Measurements from ENCODE around the gene ITPR1. TPM values are rescaled to one million over a fixed set of nuclear protein-coding genes. Genes with fewer than 3 reads are reported as not detected.

ITPR1 gene
- total and polyA plus RNA-seq, 11 donors = 8.9 to 55.8 (median 19.9) TPM

- H3K27ac ChIP-seq = peak overlapping the region in 1 of 12 donors; percentile 72
- WGBS, 4 donors = 92 to 99% (median 97%) methylated on average over 3 of the region's 3 CpGs
- no peak overlapping the region for H3K4me3 ChIP-seq
- H3K36me3 ChIP-seq = peaks cover 0 to 7% (median 0%) of the 10 kb centered on the region in 9 donors
- peaks cover 0 to 64% (median 0%) of the 10 kb centered on the region in 12 donors for H3K4me1 ChIP-seq
- ATAC-seq (no peak), DNase-seq (no peak)
- H3K27me3 ChIP-seq = no peaks in the 10 kb centered on the region
- intact Hi-C loops (cut with DNase I) = no loop called here
- H3K9me3 ChIP-seq = no peaks in the 10 kb centered on the region
- no peak for TF ChIP-seq CTCF (IDR thresholded peaks at IDR 0.05)
- no peak for TF ChIP-seq POLR2A (IDR thresholded peaks at IDR 0.05)
These were observed 357.7 kb downstream of the ITPR1 start for GRCh38 chr3:4850928-4851265.

GRCh38 chr3:4852780-4853748, 359.9 kb downstream of the ITPR1 start:
- 79 to 85% (median 83%) methylated on average over 5 of the region's 5 CpGs for WGBS, 4 donors
- ATAC-seq (no peak), DNase-seq (no peak)
- no peak overlapping the region for H3K4me3 ChIP-seq
- intact Hi-C loops (cut with DNase I) = no loop called here
- H3K4me1 ChIP-seq = peaks cover 0 to 62% (median 1%) of the 10 kb centered on the region in 12 donors
- H3K27ac ChIP-seq = peak overlapping the region in 1 of 12 donors; percentile 3
- no peak for TF ChIP-seq CTCF (IDR thresholded peaks at IDR 0.05)
- no peak for TF ChIP-seq POLR2A (IDR thresholded peaks at IDR 0.05)
- H3K27me3 ChIP-seq = no peaks in the 10 kb centered on the region
- H3K36me3 ChIP-seq = no peaks in the 10 kb centered on the region
- no peaks in the 10 kb centered on the region for H3K9me3 ChIP-seq

GRCh38 chr3:4853749-4854140, 360.6 kb downstream of the ITPR1 start:
- TF ChIP-seq POLR2A (IDR thresholded peaks at IDR 0.05) (no peak), CTCF (IDR thresholded peaks at IDR 0.05) (no peak)

DNA sequence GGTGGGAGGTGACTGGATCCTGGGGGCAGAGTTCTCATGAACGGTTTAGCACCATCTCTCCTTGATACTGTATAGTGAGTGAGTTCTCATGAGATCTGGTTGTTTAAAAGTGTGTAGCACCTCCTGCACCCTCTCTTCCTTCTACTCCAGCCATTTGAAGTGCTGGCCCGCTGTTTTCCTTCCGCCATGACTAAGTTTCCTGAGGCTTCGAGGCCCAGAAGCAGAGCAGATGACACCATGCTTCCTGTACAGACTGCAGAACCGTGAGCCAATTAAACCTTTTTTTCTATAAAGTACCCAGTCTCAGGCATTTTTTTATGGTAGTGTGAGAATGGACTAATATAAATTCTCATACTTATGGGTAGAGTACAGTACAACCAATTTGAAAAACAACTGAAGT, 362.5 kb downstream of the ITPR1 start:
- intact Hi-C loops (cut with DNase I) = no loop called here
- H3K27me3 ChIP-seq = no peaks in the 10 kb centered on the region
- no peaks in the 10 kb centered on the region for H3K36me3 ChIP-seq
- H3K4me1 ChIP-seq = peaks cover 0 to 40% (median 1%) of the 10 kb centered on the region in 12 donors
- H3K27ac ChIP-seq = no peak overlapping the region
- 70 to 83% (median 73%) methylated on average over 5 of the region's 5 CpGs for WGBS, 4 donors
- H3K9me3 ChIP-seq = peaks cover 0 to 2% (median 0%) of the 10 kb centered on the region in 12 donors
- DNase-seq (no peak), ATAC-seq (peak in 2 of 4 donors; percentile 46 to 85)
- no peak for TF ChIP-seq CTCF (IDR thresholded peaks at IDR 0.05)
- no peak for TF ChIP-seq POLR2A (IDR thresholded peaks at IDR 0.05)
- no peak overlapping the region for H3K4me3 ChIP-seq

More at GRCh38 chr3:4853749-4854140, 360.6 kb downstream of the ITPR1 start:
- Histone ChIP-seq H3K27ac (peak overlapping the region in 1 of 12 donors; percentile 3), H3K4me3 (no peak overlapping the region), H3K36me3 (no peaks in the 10 kb centered on the region), H3K27me3 (no peaks in the 10 kb centered on the region), H3K9me3 (no peaks in the 10 kb centered on the region), H3K4me1 (peaks cover 0 to 57% (median 1%) of the 10 kb centered on the region in 12 donors)
- intact Hi-C loops (cut with DNase I) = no loop called here
- ATAC-seq (no peak), DNase-seq (no peak)

Data from heart left ventricle (tissue), 16 donors.